ENCODE data around the gene UGT8.
A peak's percentile ranks its signal among the peaks of the same experiment; 100 is the strongest.
"Not testable (repeated sequence)": the region's sequence is repeated elsewhere in the genome, so short reads cannot be mapped to it uniquely, and the experiment has no call there.

UGT8 gene

DNA sequence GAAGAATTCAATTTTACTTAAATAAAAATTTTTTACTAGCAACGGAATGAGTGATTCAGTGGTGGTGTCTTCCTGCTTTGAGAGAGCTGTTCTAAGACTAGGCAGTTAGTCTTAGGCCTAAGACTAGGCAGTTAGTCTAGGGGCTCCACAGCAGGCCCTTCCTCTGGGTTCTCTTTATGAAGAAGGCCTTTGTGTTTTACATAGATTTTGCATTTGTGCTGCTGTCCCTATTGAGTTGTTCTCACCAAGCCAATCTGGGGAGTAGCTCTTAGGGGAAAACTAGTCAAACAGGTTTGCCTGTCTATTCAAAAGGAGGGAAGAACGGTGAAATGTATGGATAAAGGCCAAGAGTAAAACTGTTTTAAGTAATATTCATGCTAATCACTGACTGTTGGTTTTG is 7.6 kb downstream of the UGT8 start:
- peak; percentile 81 for DNase-seq

DNA sequence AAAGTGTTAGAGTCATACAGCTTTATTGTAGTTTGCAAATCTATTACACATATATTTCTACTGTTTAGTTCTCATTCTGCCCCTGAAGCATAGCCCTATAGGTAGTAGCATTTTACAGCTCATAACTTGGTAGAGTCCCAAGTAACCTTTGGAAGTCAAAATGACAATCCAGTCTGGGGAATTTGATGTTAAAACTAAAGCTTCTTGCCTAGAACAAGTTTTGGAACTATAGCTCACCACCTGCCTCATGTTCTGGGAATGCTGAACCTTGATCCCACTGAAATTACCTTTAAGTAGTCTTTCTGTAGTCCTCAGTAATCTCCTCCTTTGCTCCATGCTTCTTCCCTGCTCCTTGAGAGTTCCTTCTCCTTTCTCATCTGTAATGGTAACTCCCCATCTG is 8.4 kb downstream of the UGT8 start:
- no peak for DNase-seq

DNA sequence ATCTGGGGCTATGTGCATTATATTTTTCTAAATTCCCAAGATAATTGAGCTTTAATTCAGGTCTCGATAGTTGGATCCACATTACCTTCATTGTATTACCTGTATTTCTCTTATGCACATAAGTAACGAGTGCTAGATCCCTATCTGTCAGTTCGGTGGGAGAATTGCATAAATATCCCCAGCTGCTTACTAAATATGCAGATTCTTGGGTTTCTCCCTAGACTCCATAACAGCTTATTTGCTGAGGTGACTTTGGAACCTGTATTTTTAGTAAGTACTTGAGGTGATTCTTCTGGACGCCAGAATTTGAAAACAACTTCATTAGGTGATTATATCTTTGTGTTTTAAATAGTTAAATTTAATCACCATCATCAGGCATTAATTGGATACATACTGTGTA is 15.0 kb downstream of the UGT8 start:
- DNase-seq = no peak

DNA sequence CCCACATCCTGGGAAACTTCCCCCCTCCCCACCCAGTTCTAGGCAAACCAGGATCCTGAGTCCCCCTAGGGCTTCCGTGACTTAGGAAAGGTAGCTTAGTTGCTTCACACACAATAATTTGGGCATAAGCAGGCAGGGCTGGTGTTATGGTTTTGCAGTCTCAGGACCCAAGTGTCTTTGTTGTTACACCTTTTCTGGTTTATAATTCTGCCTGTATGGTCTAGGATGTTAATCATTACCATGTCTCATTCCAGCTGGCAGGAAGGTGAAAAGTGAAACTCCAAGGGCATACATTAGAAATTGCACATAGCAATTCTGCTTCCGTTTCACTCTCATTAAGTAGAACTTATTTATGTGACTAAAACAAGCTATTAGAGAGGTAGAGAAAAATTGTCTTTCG is 16.8 kb downstream of the UGT8 start:
- DNase-seq = no peak

DNA sequence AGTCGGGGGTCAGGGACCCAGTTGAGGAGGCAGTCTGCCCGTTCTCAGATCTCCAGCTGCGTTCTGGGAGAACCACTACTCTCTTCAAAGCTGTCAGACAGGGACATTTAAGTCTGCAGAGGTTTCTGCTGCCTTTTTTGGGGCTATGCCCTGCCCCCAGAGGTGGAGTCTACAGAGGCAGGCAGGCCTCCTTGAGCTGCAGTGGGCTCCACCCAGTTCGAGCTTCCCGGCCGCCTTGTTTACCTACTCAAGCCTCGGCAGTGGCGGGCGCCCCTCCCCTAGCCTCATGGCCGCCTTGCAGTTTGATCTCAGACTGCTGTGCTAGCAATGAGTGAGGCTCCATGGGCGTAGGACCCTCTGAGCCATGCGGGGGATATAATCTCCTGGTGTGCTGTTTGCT is 17.4 kb downstream of the UGT8 start:
- peak; percentile 34 for DNase-seq

DNA sequence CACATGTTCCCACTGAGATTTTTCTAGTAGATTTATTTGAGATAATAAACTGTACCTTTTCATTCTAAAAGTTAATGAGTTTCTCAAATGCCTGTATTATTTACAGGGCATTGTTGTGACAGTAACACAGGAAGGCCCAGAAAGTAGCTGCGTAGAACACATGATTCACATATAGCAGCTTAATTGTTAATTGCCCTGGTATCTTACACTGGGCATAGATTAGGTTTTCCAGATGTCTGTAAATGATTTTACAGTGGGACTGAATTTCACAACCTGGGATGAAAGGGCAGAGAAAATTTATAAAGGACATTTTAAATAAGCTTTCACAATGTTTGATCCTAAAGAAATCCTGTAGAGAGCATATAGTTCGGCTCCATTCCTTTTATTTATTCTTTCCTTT is 27.6 kb downstream of the UGT8 start:
- DNase-seq = no peak

DNA sequence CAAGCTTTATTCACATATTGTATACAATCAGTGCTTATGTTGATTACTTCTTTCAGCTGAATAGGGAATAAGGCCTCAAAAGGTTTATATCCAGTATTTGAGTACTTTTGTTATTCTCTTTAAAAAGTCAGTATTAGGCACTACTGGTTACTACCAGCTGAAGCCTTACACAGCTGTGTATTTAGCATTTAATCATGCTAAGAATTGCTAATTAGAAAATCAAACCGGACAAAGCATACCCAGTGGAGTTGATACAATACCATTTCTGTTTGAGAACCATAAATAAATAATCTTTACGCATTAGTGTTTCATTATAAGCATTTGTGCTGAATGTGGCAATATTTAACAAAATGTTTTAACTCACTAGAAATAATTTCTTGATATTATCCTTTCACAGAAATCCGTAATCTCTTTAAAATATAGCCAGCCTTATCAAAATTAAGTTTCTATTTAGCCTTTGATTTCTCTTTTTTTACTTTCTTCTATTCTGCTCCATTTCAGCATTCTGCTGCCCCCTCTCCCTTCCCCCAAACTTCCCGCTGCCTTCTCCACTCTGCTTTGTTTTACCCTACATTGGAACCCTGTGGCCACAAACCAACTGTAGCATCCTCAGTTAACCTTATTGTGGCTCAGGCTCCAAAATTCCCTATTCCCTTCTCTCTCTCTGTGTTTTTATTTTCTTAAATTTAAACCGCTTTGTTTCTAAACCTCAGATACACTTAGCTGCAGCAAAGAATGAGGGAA is 37.8 kb downstream of the UGT8 start:
- DNase-seq = no peak

DNA sequence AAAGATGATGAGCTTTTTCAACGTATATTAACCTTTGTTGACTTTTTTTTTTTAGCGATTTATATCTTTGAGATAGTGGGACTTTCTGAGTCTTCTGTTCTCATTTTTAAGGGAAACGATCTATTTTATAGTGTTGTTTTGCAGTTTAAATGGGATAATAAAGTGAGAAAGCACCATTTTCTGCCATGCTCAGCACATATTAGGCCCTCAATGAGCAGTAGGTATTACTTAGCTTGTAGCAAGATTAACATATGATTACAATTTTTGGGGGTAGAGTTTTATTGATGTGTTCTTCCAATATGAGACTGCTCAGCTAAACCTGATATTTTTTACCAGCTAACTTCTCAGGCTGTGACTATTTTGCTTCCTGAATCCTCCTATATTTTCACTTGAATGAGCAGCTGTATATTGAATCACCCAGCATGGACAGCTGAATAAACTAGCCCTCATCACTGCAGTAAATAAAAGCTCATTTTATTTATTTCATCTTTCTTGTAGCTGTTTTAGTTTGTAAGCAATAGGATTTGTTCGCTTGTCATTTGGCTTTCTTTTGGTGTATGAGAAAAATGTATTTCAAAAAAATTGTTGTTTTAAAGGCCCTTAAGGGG is 43.7 kb downstream of the UGT8 start:
- no peak for DNase-seq

DNA sequence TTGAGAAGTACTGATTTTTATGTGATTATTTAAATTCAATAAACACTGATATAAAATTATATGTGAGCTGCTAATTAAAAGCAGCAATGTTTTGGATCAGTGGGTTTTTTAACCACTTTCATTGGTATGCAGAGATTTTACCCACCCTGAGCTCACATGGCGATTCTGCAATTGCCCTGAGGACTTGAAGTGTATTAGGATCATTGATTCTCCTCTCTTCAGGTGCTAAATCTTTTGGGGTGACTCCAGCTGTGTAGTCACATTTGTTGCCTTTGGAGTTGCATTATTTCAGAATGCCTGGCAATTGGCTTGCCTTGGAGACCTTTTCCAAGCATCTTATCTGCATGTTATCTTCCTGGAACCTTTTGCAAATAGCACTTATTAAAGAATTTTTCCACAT is 51.3 kb downstream of the UGT8 start:
- DNase-seq = no peak

DNA sequence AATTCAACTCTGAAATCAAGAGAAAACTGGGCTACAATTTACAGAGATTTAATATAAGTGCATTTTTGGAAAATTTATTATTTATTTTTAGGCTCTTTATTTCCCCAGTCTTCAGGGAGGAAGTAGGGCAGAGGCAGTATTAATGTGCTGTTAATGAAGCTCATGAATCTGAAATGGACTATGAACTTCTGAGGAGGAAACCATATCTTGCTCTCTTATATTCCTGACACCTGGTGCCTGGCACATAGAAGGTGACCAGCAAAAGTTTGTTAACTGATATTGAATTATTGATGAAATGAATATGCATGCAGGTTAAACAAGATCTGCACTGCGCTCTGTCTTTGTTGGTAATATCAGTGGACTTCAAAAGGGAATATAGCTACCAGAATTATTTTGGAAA is 55.1 kb downstream of the UGT8 start:
- no peak for DNase-seq

DNA sequence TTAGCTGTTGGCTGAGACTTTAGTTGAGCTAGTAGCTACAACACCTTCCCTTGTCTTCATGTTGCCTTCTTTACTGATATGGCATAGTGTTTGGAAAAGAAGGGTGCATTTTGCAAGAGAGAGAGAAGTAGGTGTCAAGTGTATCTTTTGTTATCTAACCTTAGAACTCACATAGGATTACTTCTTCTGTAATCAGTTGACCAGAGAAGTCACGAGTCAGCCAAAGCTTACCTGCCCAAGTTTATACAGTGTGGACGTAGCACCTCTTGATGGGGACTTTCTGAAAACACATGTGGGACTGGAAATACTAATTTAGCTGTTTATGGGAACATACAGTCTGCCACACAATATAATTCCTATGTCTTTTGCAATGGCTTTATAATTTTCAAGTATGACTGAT is 56.0 kb downstream of the UGT8 start:
- no peak for DNase-seq

DNA sequence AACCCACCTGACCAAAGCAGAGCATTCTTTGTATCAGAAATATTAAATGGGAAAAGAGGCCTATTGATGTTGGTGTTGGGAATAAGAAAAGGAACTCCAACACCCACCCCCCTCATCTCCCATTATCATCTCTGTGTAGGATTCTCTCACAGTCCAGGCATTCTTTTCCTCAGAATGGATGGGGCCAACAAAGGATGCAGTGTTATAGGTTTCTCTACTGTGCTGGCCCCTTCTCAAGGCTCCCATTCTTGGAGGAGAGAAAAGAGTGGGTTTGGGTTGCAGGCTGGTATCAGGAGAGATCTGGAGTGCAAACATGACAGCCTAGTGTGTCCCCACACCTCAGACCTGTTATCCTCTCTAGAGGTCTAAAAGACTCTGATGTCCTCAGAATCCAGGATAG is 59.6 kb downstream of the UGT8 start:
- DNase-seq = no peak

DNA sequence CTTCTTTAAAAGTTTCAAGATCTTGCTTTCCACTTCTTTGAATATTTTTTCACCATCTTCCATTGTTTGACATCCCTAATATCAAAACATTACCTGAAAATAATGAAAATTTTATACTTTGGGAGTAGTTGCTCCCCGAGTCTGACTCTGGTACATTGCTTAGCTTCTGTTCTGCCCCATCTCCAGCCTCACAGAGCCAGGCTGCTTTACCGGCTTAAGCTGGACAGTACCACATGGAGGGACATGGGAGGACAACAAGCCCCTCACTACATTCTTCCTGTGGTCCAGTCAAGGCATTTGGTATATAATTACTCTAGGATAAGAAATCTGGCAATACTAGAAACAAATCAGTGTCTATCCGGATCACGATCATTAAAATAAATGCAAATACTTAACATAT is 60.2 kb downstream of the UGT8 start:
- DNase-seq = no peak

DNA sequence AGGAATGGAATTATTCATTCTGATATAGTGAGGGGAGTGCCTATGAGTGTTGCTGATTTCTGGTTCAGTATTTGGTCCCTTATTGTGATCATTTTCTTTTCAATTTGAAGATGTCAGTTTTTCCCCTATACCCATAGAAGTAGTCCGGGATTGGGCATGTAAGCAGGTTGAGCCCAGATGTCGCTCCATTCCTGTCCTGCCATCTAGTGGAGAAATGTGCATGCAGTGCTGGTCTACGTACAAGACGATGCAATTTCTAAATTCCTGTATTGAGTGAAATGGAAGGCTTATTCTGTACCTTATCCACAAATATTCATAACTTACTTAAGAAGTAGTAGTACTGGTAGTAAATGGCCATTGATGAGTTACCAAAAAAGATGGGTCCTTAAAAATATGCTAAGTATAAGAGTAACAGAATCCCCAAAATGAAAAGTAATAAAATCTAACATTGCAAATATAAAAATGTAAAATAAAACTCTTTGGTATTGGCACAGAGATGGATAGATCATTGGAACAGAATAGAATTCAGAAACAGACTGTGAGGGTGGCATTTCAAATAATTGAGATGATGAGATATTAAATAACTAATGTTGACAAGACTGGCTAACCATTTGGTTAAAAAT is 60.9 kb downstream of the UGT8 start:
- peak; percentile 66 for DNase-seq

DNA sequence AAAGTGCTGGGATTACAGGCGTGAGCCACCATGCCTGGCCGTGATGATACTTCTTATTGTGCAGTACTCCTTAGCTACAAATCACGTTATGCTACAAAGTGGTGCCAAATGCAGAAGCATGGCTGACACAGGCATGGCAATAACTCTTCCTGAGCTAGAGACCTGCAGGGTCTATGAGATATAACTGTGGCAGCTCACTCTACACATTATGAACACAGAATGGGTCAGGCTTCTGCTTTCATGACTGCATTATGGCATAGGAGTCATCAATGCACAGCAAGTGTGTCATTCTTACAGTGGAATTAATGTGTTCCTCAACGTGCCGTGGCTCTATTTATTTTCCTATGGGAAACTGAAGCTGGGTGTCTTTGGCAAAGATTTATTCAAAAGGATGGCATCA is 64.5 kb downstream of the UGT8 start:
- DNase-seq = no peak

DNA sequence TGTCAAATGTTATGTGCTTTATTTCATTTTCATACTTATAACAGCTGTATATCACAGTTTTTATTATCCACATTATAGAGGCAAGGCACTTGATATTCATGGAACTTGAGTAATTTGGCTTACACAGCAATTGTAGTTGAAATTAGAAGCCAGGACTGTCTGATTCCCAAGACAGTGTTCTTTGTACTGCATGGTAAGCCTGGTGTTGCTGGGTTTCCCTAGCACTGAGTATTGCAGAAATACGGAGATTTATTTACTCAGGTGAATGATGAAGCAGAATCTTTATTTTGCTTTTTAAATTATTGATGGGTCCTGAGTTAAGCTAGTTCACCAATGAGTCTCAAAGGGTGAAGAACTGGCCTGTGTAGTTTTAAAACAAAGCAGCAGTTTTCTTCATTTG is 70.0 kb downstream of the UGT8 start:
- DNase-seq = no peak

DNA sequence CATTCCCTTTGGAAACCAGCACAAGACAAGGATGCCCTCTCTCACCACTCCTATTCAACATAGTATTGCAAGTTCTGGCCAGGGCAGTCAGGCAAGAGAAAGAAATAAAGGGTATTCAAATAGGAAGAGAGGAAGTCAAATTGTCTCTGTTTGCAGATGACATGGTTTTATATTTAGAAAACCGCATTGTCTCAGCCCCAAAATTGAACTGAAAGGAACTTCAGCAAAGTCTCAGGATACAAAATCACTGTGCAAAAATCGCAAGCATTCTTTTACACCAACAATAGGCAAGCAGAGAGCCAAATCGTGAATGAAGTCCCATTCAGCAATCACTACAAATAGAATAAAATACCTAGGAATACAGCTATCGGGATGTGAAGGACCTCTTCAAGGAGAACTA is 72.1 kb downstream of the UGT8 start:
- DNase-seq = not testable (repeated sequence)

DNA sequence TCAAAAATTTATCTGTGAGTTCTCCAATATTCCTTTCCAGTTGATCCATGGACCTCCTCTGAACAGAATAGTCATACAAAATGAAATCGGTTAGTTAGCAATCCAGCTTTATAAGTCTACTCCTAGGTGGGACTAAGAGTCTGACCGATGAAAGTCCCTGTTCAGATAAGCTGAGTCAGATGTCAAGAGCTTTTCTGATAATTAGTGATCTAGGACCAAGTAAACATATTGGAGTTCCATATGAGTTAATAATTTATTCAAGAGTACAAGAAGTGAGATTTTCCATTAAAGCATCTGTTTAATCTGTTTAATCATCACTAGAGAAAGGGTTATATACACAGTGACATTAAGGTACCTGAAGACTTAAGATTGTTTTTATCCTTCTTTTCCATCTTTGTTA is 74.7 kb downstream of the UGT8 start:
- DNase-seq = no peak

DNA sequence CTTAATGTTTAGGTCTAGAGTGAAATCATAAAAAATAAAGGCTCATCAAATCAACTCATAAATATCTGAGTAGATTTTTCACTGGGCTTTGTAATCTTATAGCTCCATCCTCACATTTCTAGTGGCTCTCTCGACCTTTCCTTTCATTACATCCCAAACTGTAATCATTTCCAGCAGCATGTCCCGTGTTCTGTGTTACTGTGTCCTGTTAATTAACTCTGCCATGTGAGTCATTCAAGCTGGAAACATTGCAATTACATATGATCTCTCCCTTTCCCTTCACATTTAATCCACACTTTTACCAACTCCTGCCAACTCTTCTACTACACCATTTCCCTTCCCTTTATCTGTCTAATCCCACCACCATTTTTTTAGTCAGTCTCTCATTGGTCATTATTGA is 75.5 kb downstream of the UGT8 start:
- no peak for DNase-seq

DNA sequence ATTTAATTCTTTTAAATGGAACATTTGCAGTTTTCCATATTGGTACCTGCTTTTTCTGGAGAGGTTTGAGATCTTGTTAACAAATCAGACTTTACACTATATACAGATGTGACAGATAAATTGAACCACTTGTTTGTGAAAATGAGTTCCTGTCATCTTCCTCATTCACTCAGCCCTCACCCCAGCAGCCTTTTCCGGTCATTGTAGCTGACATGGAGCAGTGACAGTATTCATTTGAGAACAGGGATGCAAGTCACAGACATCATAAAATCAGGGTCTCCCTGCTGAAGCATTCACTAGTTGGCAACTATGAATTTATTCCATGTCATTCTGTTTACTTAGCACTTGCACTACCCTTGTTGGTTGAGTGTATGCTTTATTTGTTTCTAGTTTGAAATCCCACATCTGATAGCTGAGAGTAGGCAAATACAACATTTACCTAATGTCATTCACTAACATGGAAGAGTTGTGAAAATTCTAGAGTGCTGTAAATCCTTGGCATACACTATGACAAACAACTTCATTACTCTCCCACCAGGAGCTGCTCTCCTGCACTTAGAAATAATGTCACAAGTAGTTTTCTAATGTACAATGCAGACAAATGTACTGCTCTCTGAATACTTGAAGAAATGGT is 78.9 kb downstream of the UGT8 start:
- DNase-seq = peak; percentile 46

DNA sequence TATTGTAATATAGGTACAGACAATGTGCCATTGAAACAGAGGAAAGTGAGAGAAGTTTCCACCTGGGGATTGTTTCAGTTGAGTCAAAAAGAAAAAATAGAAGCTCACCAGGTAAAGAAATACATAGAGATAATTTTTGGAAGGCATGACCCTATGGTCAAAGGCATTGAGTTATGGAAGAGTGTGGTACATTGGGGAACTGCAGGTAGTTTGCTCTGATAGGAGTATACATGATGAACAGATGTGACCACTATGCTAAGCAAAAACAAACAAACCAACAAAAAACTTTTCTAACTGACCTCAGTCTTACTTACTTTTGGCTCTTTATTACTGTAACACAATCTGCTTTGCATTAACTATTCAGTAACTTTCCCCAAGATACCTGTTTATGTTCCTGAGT is 85.9 kb downstream of the UGT8 start:
- no peak for DNase-seq

DNA sequence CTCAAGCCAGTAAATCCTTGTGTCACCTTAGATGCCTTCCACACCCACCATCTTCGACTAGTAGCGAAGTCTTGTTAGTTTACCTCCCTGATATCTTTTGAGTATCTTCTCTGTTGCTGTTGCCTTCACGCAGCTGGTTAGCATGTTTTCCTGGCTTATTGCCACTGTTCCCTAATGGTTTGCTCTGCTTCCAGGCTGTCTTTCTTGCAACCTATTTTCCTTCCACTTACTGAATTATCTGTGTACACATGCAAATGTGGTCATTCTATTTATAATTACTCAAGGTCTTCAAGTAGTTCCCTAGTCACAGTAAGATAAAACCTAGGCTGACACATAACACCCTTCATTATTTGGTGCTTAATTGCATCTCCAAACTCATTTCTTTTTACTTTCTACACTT is 89.5 kb downstream of the UGT8 start:
- peak; percentile 2 for DNase-seq

DNA sequence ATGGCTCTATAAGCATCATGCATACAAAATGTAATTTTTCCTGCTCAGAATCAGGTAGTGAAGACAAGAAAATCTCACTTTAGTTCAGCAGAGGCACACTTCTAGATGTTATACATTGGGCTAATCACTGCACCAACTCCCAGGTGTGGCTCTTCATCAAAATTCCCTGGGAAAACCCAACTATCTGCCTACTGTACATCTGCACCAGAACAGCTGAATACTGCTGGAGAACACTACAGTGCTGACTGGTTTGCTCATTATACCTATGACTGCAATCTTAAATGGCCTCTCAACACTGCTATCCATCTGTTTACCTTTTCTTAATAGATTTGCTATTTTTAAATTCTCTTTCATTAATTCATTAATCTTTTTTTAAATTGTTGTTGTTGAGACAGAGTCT is 92.0 kb downstream of the UGT8 start:
- no peak for DNase-seq

DNA sequence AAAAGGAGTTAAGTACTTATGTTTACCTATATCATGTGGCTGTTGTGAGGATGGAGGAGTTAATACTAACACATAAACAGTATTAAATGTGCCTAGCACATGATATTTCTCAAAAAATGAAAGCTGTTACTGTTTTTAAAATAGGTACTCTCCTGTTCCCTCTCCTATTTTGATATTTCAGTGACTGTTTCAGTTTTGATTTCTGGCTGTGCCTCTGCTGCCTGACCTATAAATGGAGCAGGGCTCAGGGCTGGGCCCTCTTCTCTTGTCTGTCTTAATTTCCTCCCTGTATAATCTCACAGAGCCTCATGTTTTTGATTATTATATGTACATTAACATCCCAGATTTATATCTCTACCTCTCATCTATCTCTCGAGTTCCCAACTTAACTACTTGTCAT is 93.3 kb downstream of the UGT8 start:
- no peak for DNase-seq
